GM10266 (cell line): Measurements from ENCODE around the gene ZC3H10.
"Not testable (repeated sequence)": the region's sequence is repeated elsewhere in the genome, so short reads cannot be mapped to it uniquely, and the experiment has no call there.

Source experiments
- DNase-seq: peaks from one replicate; pipeline ENCODE4 v3.0.0; 2012; ENCODE audit errors: extremely low spot score
- CTCF ChIP-seq: IDR thresholded peaks from 2 replicates; pipeline ENCODE4 v1.5.1; 2012; ENCODE audit warnings: mild to moderate bottlenecking, low read depth; ENCODE audit not compliant: control insufficient read depth, insufficient read depth; ENCODE audit errors: missing control alignments

ZC3H10 gene

GRCh38 chr12:56110571-56110970 is 7.5 kb upstream of the ZC3H10 start:
- DNase-seq, result no peak
- no peak for TF ChIP-seq CTCF

- DNase-seq, result no peak
- TF ChIP-seq CTCF, result no peak
Observed at GRCh38 chr12:56114084-56114483, 4.0 kb upstream of the ZC3H10 start.

- DNase-seq, result no peak
- no peak for TF ChIP-seq CTCF
Observed at GRCh38 chr12:56115329-56115728, 2.7 kb upstream of the ZC3H10 start.

GRCh38 chr12:56116267-56117081 is 1.6 kb upstream of the ZC3H10 start, which contains the start of gene RPL41:
RPL41 (plus strand) TSS chr12:56116633.
- DNase-seq, result peak; percentile 83
- no peak for TF ChIP-seq CTCF

GRCh38 chr12:56117082-56117706 is 872 bp upstream of the ZC3H10 start:
- DNase-seq, result not testable (repeated sequence)

GRCh38 chr12:56118688-56119357 is 757 bp downstream of the ZC3H10 start:
- peak; percentile 25 for DNase-seq
- TF ChIP-seq CTCF, result no peak

GRCh38 chr12:56119361-56119796 is 1.3 kb downstream of the ZC3H10 start:
- TF ChIP-seq CTCF, result peak; percentile 72
- peak; percentile 73 for DNase-seq
